Effector CD8-positive, alpha-beta T cell (primary cell): ENCODE measurements around the gene SLC41A1.

ENCODE experiments used
- DNase-seq: peaks from one replicate; lab custom pipeline; 2025; lab: John Stamatoyannopoulos, UW

Gene SLC41A1

DNA sequence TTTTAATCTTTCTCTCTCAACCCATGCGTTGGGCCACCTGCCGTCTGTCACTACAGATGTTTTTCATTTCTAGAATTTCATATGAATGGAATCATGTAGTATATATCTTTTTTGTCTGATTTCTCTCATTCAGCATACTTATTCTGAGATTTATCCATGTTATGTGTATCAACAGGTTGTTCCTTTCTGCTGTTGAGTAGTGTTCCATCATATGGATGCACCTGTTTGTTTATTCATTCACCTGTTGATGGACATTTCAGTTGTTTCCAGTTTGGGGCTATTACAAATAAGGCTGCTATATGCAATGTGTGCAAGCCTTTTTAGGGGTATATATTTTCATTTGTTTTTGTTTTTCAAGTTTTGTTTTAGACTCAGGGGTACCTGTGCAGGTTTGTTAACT is 9.4 kb upstream of the SLC41A1 start:
- DNase-seq: no peak

DNA sequence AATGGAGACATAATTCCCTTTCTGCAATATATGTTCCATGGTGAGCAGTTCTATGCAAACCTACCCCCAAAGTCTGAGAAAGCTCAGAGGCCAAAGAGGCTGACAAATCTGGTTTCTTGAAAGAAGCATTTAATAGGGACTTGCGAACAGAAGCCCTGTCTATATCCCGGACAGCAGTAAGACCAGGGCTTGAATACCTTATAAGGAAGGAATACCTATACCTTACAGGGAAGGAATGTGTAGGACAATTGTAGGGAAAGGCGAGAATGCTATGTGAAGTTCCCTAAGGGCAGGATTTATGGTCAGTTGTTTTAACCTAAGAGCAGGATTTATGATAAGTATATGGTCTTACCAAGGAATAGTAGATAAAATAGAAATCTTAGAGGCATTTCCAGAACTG is 5.0 kb upstream of the SLC41A1 start:
- DNase-seq: no peak

DNA sequence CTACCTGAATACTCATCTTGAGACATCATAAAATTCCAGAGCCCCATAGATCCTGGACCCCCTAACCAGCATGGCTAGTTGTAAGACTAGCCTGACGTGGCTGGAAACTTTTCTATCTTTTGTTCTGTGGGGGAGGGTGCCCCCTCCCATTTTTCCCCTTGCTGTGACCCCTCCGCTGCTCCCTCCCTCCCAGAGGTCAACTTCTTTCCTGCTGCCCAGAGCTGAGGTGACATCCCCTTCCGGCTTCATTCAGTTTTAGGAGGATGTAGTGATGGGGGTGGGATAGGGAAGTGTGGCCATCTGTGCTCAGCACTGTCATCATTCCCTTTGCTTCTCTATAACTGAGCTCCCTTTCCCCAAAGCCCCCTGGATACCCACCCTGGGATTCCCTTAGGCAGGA is 4.4 kb upstream of the SLC41A1 start:
- no peak for DNase-seq

DNA sequence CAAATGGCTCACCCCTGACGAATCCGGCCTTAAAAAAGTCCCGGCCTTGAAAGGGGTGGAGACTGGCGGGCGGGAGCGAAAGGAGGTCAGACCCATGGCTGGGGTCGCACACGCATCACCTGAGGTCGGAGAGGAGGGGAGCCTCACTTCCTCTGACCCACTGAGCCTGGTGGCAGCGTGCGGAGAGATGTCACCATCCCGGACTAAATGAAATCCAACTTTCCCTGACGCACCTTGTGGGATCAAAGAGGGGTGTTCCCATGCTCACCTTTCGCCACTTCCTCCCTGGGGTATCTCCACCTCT is 709 bp upstream of the SLC41A1 start:
- no peak for DNase-seq

DNA sequence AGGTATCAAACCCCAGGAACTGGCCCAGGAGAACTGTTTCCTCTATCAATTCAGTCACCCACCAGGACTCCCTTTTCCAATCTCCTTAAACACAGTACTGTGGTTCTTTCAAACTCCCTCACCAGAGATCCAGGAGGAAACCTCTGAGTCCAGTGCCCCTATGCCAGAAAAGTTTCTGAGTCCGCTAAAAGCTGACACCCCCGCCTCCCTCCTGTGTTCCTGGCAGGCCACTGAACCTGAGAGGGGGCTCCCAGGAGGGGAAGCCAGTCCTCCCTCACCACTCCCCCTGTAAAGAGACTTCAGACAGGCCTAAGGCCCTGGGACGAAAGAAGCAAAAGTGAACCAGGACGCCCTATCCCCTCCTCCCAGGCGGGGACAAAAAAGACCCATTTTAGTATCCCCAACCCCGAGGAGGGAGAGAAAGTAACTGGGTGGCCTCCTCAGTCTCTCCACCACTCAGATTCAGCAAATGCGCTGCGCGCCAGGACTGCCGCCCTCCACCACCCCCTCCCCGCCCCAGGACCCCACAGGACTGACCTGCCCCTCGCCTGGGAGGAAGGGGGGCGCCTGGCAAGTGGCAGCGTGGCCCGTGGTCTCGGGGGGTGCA is 624 bp downstream of the SLC41A1 start:
- DNase-seq: no peak

DNA sequence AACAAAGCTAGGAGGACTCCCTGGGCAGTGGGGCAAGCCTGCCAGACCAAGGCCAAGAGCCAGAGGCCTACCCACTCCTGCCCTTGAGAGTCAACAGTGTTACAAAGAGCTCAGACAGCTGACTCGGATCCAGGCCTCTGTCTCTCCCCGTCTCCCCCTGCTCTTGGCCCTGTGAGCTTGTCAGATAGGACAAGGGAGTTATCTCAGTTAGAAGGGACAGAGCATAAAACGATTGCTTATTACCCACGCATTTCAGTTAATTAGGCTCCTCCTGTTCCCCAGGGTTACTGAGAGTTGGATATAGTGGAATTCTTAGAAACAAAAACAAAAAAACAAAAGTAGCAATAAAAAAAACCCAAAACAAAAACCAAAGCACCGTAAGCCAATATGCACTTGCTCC is 1.3 kb downstream of the SLC41A1 start:
- no peak for DNase-seq

DNA sequence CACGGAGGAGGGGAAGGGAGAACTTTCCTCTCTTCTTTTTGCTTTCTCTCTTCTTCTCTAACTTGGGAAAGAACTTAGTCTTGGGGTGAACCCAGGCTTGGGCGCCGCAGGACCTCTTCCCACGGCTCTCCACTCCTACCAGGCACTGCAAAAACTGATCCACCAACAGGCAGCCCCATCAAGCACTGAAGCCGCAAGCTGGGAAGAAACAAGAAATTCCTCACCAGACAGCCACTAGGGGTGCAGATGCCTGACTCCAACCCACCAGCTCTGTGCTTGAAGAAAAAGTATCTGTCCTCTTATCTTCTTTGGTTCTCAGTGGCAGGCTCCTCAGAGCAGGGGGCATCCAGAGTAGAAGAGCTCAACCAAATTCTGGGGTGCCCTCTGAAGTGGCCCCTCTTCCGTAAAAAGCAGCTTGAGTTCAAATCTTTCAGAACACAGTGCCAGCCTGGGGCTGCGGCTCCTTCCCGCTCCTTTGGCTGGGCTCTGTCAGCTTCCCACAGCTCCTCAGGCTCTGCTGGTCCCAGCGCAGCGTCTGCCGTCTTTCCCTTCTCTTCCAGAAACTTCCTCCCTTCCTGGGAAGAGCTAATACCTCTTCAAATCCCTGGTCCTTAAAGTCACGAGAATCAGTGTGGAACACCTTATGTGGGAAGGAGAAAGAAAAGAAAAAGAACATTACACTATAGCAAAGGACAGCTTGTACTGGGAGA is 2.4 kb downstream of the SLC41A1 start:
- DNase-seq: no peak

DNA sequence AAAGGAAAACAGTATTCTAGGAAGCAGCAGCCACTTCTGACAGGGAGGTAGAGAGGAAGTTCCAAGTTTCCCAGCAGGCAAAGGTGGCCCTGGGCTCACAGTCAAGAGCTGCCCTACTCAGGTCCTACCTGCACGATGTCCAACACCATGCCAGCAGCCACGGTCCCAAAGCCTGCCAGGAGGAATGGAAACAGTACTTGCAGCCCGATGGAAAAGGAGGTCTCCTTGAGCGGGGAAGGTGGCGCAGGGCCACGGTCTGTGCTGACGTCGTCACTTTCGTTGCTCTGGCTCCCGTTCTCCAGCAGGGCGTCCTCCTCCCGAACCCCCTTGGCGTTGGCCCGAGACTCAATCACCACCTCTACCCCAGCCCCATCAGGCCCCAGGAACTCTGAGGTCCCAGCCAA is 3.1 kb downstream of the SLC41A1 start:
- DNase-seq: no peak

DNA sequence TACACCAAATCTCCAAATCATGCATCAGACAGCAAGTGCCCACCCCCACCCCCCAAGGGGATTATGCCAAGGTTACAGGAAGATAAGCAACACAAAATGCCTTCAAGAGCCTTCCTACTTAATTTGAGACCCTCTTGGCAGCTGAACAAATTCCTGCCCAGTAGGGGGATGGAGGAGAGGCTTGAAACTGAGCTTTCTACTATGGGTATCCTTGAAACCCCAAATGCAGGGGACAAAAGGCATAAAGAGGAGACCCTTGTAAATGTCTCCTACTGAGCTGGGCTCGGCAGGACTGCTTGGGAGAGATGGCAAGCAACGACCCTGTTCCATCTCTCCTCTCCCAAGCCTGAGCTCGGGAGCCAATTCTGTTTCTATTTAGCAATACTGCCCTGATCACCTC is 3.5 kb downstream of the SLC41A1 start:
- no peak for DNase-seq

DNA sequence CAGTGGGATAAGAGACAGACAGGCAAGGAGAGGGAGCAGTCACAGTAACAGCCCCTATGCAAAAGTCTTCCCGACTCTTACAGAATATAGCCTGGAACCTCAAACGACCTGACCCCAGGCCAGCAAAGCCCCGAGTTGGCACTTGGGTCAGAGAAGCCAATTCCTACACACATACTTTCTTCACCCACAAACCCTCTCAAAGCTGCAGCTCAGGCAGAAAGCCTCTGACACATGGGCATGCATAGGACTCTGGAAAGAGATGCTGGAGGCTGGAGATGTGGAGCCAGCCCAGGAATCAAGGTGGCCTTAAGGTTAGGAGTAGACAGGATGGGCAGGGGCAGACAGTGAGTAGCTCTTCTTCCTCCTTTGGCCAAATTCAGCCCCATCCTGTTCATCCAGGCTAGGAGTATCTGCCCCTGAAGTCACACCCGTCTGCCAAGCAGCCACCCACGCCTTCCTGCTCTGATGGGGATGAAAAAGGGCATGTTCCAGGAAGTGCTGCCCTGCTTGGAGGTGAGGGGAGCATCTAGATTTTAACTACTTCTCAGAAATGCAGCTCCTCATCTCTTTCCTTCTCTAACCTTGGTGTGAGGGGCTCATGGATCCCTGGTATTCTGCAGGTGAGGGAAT is 7.8 kb downstream of the SLC41A1 start:
- DNase-seq: peak; percentile 11

DNA sequence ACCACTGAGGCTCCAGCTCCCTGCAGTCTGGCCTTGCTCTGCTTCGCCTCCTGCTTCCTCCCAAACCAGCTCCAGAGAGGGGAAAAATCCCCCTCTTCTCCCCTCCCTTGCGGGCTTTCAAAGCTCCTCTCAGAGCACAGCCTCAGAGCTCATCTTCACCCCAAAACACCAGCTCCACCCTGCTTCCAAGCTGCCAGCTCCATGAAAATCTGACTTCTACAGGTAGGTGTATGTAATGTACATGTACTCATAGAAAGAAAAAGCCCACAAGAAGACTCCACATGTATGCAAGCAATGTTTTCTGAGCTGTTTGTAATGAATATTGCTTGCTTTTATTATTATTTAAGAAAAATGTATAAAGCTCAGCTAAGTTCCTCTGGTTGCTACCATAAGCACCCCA is 8.4 kb downstream of the SLC41A1 start:
- no peak for DNase-seq

DNA sequence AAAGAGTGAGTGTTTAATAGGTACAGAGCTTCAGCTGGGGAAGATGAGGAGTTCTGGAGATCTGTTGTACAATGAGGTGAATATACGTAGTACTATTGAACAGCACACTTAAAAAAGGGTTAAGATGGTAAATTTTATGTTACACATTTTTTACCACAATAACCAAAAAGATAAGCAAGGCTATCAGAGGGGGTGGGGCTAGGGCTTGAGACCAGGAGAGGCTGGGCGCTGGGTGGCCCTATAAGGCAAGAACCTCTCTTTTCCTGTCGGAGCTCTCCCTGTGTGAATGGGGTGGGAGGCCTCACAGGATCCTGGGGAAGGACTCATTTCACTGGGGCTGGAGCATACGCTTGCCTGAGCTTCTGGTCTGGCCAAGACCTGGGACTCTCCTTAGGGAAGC is 9.0 kb downstream of the SLC41A1 start:
- DNase-seq: no peak

DNA sequence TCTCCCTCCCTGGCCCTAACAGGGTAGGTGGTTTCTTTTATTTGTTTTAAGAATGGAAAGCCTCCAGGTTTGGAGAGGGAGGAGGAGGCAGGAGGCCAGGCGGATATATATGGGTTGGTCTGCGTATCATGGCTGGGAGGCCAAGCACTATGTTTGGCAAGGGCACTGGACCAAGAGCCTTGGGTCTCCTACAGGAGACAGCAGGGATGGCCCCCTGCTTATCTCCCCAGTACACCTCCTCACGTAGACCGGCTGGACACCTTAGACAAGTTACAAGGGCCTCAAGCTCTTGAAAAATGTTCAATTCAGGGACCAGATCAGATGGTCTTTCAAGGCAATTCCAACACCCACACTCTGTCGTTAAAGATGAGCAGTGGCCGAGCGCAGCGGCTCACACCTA is 10.9 kb downstream of the SLC41A1 start:
- DNase-seq: no peak

DNA sequence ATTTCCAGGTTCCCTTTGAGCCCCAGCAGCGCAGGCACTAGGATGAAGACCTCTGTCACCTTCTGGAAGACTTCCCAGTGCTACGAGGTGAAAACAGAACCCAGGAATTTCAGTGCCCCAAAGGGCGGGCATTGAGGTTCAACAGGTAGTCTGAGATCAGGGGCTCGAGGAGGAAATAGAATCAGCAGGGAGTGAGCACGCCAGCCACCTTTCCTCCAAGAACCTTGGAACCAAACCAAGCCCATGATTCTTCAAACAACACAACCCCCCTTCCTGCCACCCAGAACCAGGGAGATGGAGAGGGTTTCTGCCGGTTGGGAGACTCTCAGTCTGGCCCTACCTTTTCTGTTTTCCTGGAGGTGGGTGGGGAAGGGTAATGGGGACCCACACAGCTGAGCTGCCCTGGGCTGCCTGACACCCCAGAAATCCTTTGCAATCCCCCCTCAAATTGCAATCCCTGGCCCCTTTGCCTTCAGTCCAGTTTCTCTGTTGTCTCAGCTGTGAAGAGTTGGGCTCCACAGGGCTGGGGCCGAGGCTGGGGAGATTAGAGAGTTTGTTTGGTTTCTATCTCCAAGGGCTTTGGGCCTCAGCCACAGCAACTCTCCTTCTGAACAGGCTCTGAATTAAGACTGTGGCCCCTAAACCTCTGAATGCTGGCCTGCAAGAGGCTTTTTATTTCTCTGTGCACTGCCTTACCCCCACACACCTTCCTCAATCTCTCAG is 11.9 kb downstream of the SLC41A1 start:
- DNase-seq: no peak

DNA sequence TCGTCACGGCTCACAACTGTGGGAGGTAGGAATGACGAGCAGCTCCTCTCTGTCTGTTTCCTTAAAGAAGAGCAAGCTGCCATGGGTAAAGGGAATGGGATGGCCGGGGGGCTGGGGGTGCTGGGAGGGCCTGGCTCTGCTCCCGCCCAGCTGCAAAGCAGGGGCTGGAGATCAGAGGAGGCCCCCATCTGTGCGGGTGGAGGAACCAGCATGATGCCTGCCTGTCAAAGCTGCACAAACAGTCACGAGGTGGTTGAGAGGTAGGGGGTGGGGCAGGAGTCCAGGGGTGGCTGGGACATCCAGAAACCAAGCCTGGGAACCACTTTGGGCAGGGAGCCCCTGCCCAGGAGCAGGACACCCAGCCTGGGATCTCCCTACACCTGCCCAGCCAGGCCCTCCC is 12.6 kb downstream of the SLC41A1 start:
- no peak for DNase-seq

DNA sequence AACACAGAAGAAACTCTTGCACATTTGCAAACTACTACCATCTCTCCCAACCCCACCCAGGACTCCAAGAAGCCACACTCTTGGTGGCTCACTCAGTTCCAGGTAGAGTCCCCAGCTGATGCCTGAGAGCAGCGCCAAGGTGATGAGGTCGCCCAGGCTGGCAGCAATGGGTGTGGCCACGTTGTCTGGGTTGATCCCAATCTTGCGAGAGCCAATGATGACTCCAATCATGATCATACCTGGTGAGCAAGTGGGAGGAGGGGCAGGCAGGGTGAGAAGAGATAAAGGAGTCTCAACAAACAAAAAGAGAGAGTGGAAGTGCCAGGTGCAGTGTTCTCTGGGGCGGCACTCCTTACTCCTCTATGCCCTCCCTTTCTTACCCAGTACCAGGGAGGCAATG is 14.4 kb downstream of the SLC41A1 start:
- no peak for DNase-seq

DNA sequence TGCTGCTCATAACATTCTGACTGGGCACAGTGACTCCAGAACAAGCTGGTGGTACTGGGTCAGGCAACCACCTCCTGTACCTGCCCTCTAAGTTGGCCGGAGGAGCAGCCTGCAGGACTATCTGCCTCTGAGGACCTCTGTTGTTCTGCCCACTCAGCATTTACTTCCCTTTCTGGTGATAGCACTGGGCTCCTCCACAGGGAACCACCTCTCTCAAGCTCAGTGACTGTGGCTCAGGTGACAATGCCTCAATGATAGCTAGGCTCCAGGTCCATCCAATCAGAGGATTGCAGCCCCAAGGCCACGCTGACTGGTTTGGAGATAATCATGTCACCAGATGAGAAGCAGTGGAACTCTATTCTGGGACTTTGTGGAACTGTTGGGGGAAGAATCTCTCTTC is 15.8 kb downstream of the SLC41A1 start:
- no peak for DNase-seq

DNA sequence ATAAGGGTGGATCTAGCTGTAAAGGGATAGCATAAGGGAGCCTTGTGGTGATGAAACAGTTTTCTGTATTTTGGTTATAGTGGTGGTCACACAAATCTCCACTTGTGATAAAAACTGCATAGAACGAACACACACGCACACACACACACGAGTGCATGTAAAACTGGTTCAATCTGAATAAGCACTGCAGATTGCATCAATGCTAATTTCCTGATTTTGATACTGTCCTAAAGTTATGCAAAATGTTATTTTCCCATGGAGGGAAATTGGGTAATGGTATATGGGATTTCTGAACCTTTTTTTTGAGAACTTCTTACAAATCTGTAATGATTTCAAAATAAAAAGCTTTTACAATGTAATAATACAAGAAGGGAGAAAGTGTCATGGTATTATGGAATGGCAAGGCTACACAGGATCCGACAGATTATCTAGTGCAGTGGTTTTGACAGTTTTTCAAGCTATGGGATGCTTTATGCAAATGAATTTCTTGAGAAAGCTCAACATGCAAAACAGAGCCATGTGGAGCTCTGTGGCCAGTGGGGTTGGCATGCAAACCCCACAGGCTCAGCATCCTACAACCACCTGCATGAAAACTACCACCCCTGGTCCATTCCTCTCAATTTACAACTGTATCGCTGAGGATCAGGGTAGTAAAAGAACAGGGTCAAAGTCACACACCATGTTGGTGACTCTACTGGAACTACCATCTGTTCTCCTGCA is 18.8 kb downstream of the SLC41A1 start:
- no peak for DNase-seq

DNA sequence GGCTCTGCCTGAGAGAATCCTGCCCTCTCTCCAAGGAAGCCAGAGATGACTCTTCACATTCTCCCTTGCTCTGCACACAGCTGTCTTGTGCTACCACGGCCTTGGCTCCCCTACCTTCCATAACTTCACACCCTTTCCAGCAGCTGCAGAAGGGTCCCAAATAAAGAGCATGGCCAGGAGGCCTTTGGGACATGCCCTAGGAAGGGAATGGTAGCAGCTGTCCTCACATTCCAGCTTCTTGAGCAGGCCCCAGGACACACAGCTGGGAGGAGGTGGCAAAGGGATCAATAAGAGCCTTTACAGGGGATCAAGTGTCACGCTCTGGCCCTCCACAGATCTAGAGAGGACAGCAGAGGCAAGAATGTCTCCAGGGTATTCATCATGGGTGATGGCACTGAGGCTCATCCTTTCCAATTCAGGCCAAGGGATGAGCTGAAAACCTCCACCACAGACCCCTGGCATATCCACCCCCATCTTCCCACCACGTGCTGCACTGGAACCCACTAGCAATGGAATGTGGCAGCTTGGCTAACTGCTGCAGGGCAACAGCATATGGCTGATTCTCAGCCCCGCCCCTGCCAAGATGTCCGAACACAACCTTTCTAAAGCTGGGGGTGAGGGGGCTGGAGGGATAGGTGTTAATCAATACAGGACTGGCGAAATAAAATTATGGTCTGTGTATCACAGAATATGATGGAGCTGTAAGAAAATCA is 19.9 kb downstream of the SLC41A1 start:
- DNase-seq: no peak

DNA sequence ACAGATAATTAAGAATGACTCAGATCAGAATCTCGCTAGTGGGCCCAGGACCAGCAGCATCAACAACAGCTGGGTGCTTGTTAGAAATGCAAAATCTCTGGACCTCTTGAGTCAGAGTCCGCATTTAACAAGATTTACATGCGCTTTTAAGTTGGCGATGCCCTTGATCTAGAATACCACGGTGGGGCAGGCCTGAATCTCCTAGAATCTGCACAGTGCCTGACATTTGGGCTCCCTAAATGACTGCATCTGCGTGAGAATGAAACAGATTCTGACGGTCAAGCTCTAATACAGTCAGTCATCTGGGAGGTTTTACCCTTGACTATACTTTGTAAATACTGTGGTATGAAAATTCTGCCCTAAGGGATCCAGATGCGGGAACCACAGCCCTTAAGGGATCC is 20.5 kb downstream of the SLC41A1 start:
- no peak for DNase-seq

DNA sequence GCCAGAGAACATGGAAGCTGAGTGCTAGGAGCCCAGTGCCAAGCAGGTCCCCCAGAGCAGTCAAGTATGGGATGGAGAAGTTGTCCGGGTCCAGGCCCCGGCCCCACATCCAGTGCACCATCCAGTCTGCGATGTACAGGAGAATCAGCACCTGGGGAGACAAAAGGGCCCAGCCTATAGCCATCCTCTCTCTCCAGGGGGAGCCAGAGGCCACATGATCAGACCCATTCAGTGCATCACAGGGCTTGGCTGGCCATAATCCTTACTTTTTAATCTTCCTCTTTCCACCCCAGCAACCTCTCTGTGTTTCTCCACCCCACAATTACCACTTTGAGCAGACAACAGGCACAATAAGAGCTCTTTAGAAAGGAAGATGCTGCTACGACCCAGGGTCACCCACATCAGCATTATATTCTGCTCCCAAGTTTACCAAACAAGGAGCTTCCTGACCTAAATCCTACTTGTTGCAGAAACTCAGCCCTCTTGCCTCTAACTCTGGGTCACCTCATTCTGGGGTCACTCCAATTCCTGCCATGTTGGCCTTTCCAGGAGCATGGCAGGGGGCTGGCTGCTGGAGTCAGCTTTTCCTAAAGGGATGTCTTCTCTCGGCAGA is 21.3 kb downstream of the SLC41A1 start:
- peak; percentile 41 for DNase-seq
